ENCODE results near the gene RNF141.

The RNF141 gene

GRCh38 chr11:10483174-10483573, 57.8 kb downstream of the RNF141 start:
- Histone ChIP-seq H3K27me3 (ENCODE audit: control insufficient read depth in 1 of 2, insufficient read depth in 1 of 2, low read length in 2 of 2) (no peaks in the 10 kb centered on the region), H3K18ac (ENCODE audit: low read depth in 1 of 2, low read length in 2 of 2) (no peak overlapping the region), H3K4me3 (ENCODE audit: insufficient read depth in 1 of 2, low read depth in 1 of 2, low read length in 2 of 2) (no peak overlapping the region), H4K91ac (ENCODE audit: low read length) (no peak overlapping the region), H3K4me1 (ENCODE audit: control insufficient read depth, insufficient read depth, low read depth, low read length) (peaks cover 6% of the 10 kb centered on the region), H3K14ac (ENCODE audit: low read length in 2 of 2) (peak overlapping the region in 1 of 2 experiments; percentile 4), H3K9me3 (ENCODE audit: control insufficient read depth, low read length) (no peaks in the 10 kb centered on the region), H4K8ac (ENCODE audit: low read length) (no peak overlapping the region), H2BK15ac (ENCODE audit: low read depth, poor library complexity, severe bottlenecking) (no peak overlapping the region), H2AK5ac (ENCODE audit: low read length, severe bottlenecking) (no peak overlapping the region), H3K4me2 (ENCODE audit: low read length, poor library complexity, severe bottlenecking) (no peak overlapping the region), H3K4ac (ENCODE audit: low read depth in 1 of 2, low read length in 2 of 2) (no peak overlapping the region), H3K9ac (ENCODE audit: low read length) (no peak overlapping the region), H2AFZ (ENCODE audit: low read depth, low read length) (no peak overlapping the region), H3K27ac (ENCODE audit: low read length, poor library complexity, severe bottlenecking) (no peak overlapping the region), H3K23ac (ENCODE audit: low read length in 2 of 2) (no peak overlapping the region), H2BK5ac (ENCODE audit: low read depth, low read length, poor library complexity, severe bottlenecking) (no peak overlapping the region), H3K79me1 (replicated peaks; ENCODE audit: low read length, poor library complexity, severe bottlenecking) (peaks cover 32% of the 10 kb centered on the region), H2BK12ac (ENCODE audit: low read length in 2 of 2) (no peak overlapping the region), H2BK120ac (ENCODE audit: low read depth, low read length) (no peak overlapping the region), H3K36me3 (ENCODE audit: control insufficient read depth in 1 of 2, insufficient read depth in 2 of 2, low read depth in 1 of 2, low read length in 2 of 2) (peaks cover 54 to 97% of the 10 kb centered on the region in 2 experiments)
- no peak for DNase-seq
- WGBS: 100% methylated on average over 1 of the region's 1 CpG

- peaks cover 51 to 97% of the 10 kb centered on the region in 2 experiments for H3K36me3 ChIP-seq (ENCODE audit: control insufficient read depth in 1 of 2, insufficient read depth in 2 of 2, low read depth in 1 of 2, low read length in 2 of 2)
- no peak overlapping the region for H3K23ac ChIP-seq (ENCODE audit: low read length in 2 of 2)
These were observed 59.2 kb downstream of the RNF141 start for GRCh38 chr11:10481560-10482349.

GRCh38 chr11:10480760-10481159, 60.2 kb downstream of the RNF141 start:
- H3K18ac ChIP-seq (ENCODE audit: low read depth in 1 of 2, low read length in 2 of 2): no peak overlapping the region
- H2BK120ac ChIP-seq (ENCODE audit: low read depth, low read length): no peak overlapping the region
- H3K4me3 ChIP-seq (ENCODE audit: insufficient read depth in 1 of 2, low read depth in 1 of 2, low read length in 2 of 2): no peak overlapping the region
- no peaks in the 10 kb centered on the region for H3K9me3 ChIP-seq (ENCODE audit: control insufficient read depth, low read length)
- H4K8ac ChIP-seq (ENCODE audit: low read length): no peak overlapping the region
- peaks cover 44% of the 10 kb centered on the region for H3K79me1 ChIP-seq (replicated peaks; ENCODE audit: low read length, poor library complexity, severe bottlenecking)
- H4K91ac ChIP-seq (ENCODE audit: low read length): no peak overlapping the region
- H2AK5ac ChIP-seq (ENCODE audit: low read length, severe bottlenecking): no peak overlapping the region
- H2BK15ac ChIP-seq (ENCODE audit: low read depth, poor library complexity, severe bottlenecking): no peak overlapping the region
- no peak overlapping the region for H2BK12ac ChIP-seq (ENCODE audit: low read length in 2 of 2)
- no peak for DNase-seq
- peaks cover 50 to 97% of the 10 kb centered on the region in 2 experiments for H3K36me3 ChIP-seq (ENCODE audit: control insufficient read depth in 1 of 2, insufficient read depth in 2 of 2, low read depth in 1 of 2, low read length in 2 of 2)
- no peaks in the 10 kb centered on the region for H3K4me1 ChIP-seq (ENCODE audit: control insufficient read depth, insufficient read depth, low read depth, low read length)
- no peak overlapping the region for H3K27ac ChIP-seq (ENCODE audit: low read length, poor library complexity, severe bottlenecking)
- no peaks in the 10 kb centered on the region for H3K27me3 ChIP-seq (ENCODE audit: control insufficient read depth in 1 of 2, insufficient read depth in 1 of 2, low read length in 2 of 2)
- no peak overlapping the region for H3K14ac ChIP-seq (ENCODE audit: low read length in 2 of 2)
- H3K4me2 ChIP-seq (ENCODE audit: low read length, poor library complexity, severe bottlenecking): no peak overlapping the region
- no peak overlapping the region for H3K23ac ChIP-seq (ENCODE audit: low read length in 2 of 2)
- H3K9ac ChIP-seq (ENCODE audit: low read length): no peak overlapping the region
- no peak overlapping the region for H2BK5ac ChIP-seq (ENCODE audit: low read depth, low read length, poor library complexity, severe bottlenecking)
- H3K4ac ChIP-seq (ENCODE audit: low read depth in 1 of 2, low read length in 2 of 2): no peak overlapping the region
- WGBS: 90% methylated on average over 1 of the region's 2 CpGs
- H2AFZ ChIP-seq (ENCODE audit: low read depth, low read length): no peak overlapping the region

More at GRCh38 chr11:10481560-10482349, 59.2 kb downstream of the RNF141 start:
- H2BK12ac ChIP-seq (ENCODE audit: low read length in 2 of 2): no peak overlapping the region
- no peak overlapping the region for H2BK15ac ChIP-seq (ENCODE audit: low read depth, poor library complexity, severe bottlenecking)
- H3K27ac ChIP-seq (ENCODE audit: low read length, poor library complexity, severe bottlenecking): no peak overlapping the region
- no peak overlapping the region for H3K14ac ChIP-seq (ENCODE audit: low read length in 2 of 2)
- no peak overlapping the region for H2AK5ac ChIP-seq (ENCODE audit: low read length, severe bottlenecking)
- H3K27me3 ChIP-seq (ENCODE audit: control insufficient read depth in 1 of 2, insufficient read depth in 1 of 2, low read length in 2 of 2): no peaks in the 10 kb centered on the region
- no peak overlapping the region for H4K8ac ChIP-seq (ENCODE audit: low read length)
- H3K79me1 ChIP-seq (replicated peaks; ENCODE audit: low read length, poor library complexity, severe bottlenecking): peaks cover 42% of the 10 kb centered on the region
- no peak overlapping the region for H2BK5ac ChIP-seq (ENCODE audit: low read depth, low read length, poor library complexity, severe bottlenecking)
- H3K4me3 ChIP-seq (ENCODE audit: insufficient read depth in 1 of 2, low read depth in 1 of 2, low read length in 2 of 2): no peak overlapping the region
- H3K4ac ChIP-seq (ENCODE audit: low read depth in 1 of 2, low read length in 2 of 2): no peak overlapping the region
- H2BK120ac ChIP-seq (ENCODE audit: low read depth, low read length): no peak overlapping the region
- H3K18ac ChIP-seq (ENCODE audit: low read depth in 1 of 2, low read length in 2 of 2): no peak overlapping the region
- WGBS: 95% methylated on average over 15 of the region's 16 CpGs
- no peak overlapping the region for H3K9ac ChIP-seq (ENCODE audit: low read length)
- no peaks in the 10 kb centered on the region for H3K9me3 ChIP-seq (ENCODE audit: control insufficient read depth, low read length)
- H3K4me2 ChIP-seq (ENCODE audit: low read length, poor library complexity, severe bottlenecking): no peak overlapping the region
- DNase-seq: no peak
- peaks cover 1% of the 10 kb centered on the region for H3K4me1 ChIP-seq (ENCODE audit: control insufficient read depth, insufficient read depth, low read depth, low read length)
- no peak overlapping the region for H2AFZ ChIP-seq (ENCODE audit: low read depth, low read length)
- no peak overlapping the region for H4K91ac ChIP-seq (ENCODE audit: low read length)

GRCh38 chr11:10480026-10480425, 61.0 kb downstream of the RNF141 start:
- Histone ChIP-seq H3K79me1 (replicated peaks; ENCODE audit: low read length, poor library complexity, severe bottlenecking) (peaks cover 45% of the 10 kb centered on the region), H3K27ac (ENCODE audit: low read length, poor library complexity, severe bottlenecking) (no peak overlapping the region), H3K4me2 (ENCODE audit: low read length, poor library complexity, severe bottlenecking) (no peak overlapping the region), H2BK5ac (ENCODE audit: low read depth, low read length, poor library complexity, severe bottlenecking) (no peak overlapping the region), H3K14ac (ENCODE audit: low read length in 2 of 2) (no peak overlapping the region), H3K4me3 (ENCODE audit: insufficient read depth in 1 of 2, low read depth in 1 of 2, low read length in 2 of 2) (no peak overlapping the region), H3K36me3 (ENCODE audit: control insufficient read depth in 1 of 2, insufficient read depth in 2 of 2, low read depth in 1 of 2, low read length in 2 of 2) (peaks cover 46 to 97% of the 10 kb centered on the region in 2 experiments), H2BK12ac (ENCODE audit: low read length in 2 of 2) (no peak overlapping the region), H4K91ac (ENCODE audit: low read length) (no peak overlapping the region), H3K27me3 (ENCODE audit: control insufficient read depth in 1 of 2, insufficient read depth in 1 of 2, low read length in 2 of 2) (no peaks in the 10 kb centered on the region), H2AFZ (ENCODE audit: low read depth, low read length) (no peak overlapping the region), H3K4ac (ENCODE audit: low read depth in 1 of 2, low read length in 2 of 2) (no peak overlapping the region), H3K9me3 (ENCODE audit: control insufficient read depth, low read length) (no peaks in the 10 kb centered on the region), H2AK5ac (ENCODE audit: low read length, severe bottlenecking) (no peak overlapping the region), H2BK15ac (ENCODE audit: low read depth, poor library complexity, severe bottlenecking) (no peak overlapping the region), H2BK120ac (ENCODE audit: low read depth, low read length) (no peak overlapping the region), H3K18ac (ENCODE audit: low read depth in 1 of 2, low read length in 2 of 2) (no peak overlapping the region), H3K4me1 (ENCODE audit: control insufficient read depth, insufficient read depth, low read depth, low read length) (no peaks in the 10 kb centered on the region), H3K9ac (ENCODE audit: low read length) (no peak overlapping the region), H4K8ac (ENCODE audit: low read length) (no peak overlapping the region), H3K23ac (ENCODE audit: low read length in 2 of 2) (no peak overlapping the region)
- DNase-seq: no peak
- WGBS: 97% methylated on average over 6 of the region's 6 CpGs

Data from mesenchymal stem cell (in vitro differentiated cells and primary cell).